IMR-90 (cell line): Measurements from ENCODE around the gene SP7. TPM values are rescaled to one million over a fixed set of nuclear protein-coding genes. Genes with fewer than 3 reads are reported as not detected.

ENCODE experiments used
- ATAC-seq: fragments of 200-7000 bp; cut with Tn5 transposase; 2 replicates; pipeline ENCODE4 v1.9.1; 2020; ENCODE audit warnings: low read depth, mild to moderate bottlenecking, moderate library complexity
- BruUV-seq: library from RNA; stranded (reverse); fragments of 400-500 nt; replicated peaks from 2 replicates; lab custom pipeline; 2021; lab: Mats Ljungman, UMichigan
- CTCF ChIA-PET: fragments of 300-600 bp; formaldehyde crosslinking; extraction: SDS; loops from one replicate; lab custom pipeline; 2021; ENCODE audit warnings: antibody characterized with exemption; lab: Yijun Ruan, JAX
- POLR2A ChIA-PET: fragments of 300-600 bp; sonication (Branson Sonifier 250); formaldehyde crosslinking; loops from one replicate; lab custom pipeline; 2022; ENCODE audit warnings: antibody characterized with exemption; ENCODE audit not compliant: unreplicated experiment; lab: Charles Lee
- DNase-seq: peaks from one replicate; pipeline ENCODE4 v3.0.0; 2013
- H2AFZ ChIP-seq: replicated peaks from 2 replicates; pipeline ENCODE3; 2013; ENCODE audit warnings: low read length, mild to moderate bottlenecking; ENCODE audit not compliant: poor library complexity
- H2AK5ac ChIP-seq: 2 replicates; pipeline ENCODE4 v1.6.1; 2013; ENCODE audit warnings: low read depth, low read length, inconsistent platforms
- H2AK9ac ChIP-seq: replicated peaks from 2 replicates; pipeline ENCODE3; 2013; ENCODE audit warnings: mild to moderate bottlenecking, low read depth, low read length, moderate library complexity; ENCODE audit not compliant: poor library complexity
- H2BK120ac ChIP-seq: 2 replicates; pipeline ENCODE4 v1.6.1; 2013; ENCODE audit warnings: low read depth, low read length, inconsistent platforms
- H2BK15ac ChIP-seq: 3 replicates; pipeline ENCODE4 v1.6.1; 2013; ENCODE audit warnings: low read depth, low read length, inconsistent platforms
- H2BK20ac ChIP-seq: 2 replicates; pipeline ENCODE4 v1.6.1; 2013; ENCODE audit warnings: low read depth, mild to moderate bottlenecking, inconsistent platforms, low read length, moderate library complexity
- H2BK5ac ChIP-seq: 2 replicates; pipeline ENCODE4 v1.6.1; 2013; ENCODE audit warnings: mild to moderate bottlenecking, low read depth, low read length, inconsistent platforms; ENCODE audit not compliant: poor library complexity, severe bottlenecking
- H3K14ac ChIP-seq: replicated peaks from 2 replicates; pipeline ENCODE4 v1.6.1; 2013; ENCODE audit warnings: low read depth, low read length, inconsistent platforms
- H3K18ac ChIP-seq: 2 replicates; pipeline ENCODE4 v1.6.1; 2013; ENCODE audit warnings: low read depth, low read length, control low read depth
- H3K23ac ChIP-seq: 2 replicates; pipeline ENCODE4 v1.6.1; 2013; ENCODE audit warnings: low read depth, low read length, inconsistent platforms
- H3K27ac ChIP-seq: 2 replicates; pipeline ENCODE4 v1.5.1; 2013; ENCODE audit warnings: mild to moderate bottlenecking, control low read depth, low read length; ENCODE audit not compliant: insufficient read depth
- H3K27me3 ChIP-seq: 2 replicates; pipeline ENCODE4 v1.6.1; 2013; ENCODE audit warnings: low read length; ENCODE audit not compliant: control insufficient read depth, insufficient read depth
- H3K36me3 ChIP-seq: 2 replicates; pipeline ENCODE4 v1.6.1; 2013; ENCODE audit warnings: low read length, mixed read lengths; ENCODE audit not compliant: control insufficient read depth, insufficient read depth
- H3K4ac ChIP-seq: 2 replicates; pipeline ENCODE4 v1.6.1; 2013; ENCODE audit warnings: low read depth, low read length, inconsistent platforms
- H3K4me1 ChIP-seq: 2 replicates; pipeline ENCODE4 v1.6.1; 2013; ENCODE audit warnings: low read length, mixed read lengths; ENCODE audit not compliant: control insufficient read depth, insufficient read depth
- H3K4me2 ChIP-seq: 2 replicates; pipeline ENCODE4 v1.6.1; 2013; ENCODE audit warnings: low read depth, mild to moderate bottlenecking, control low read depth, low read length, moderate library complexity
- H3K4me3 ChIP-seq: 2 replicates; pipeline ENCODE4 v1.5.1; 2013; ENCODE audit warnings: low read depth, mild to moderate bottlenecking, control low read depth, low read length, moderate library complexity; ENCODE audit not compliant: insufficient read depth
- H3K56ac ChIP-seq: 2 replicates; pipeline ENCODE4 v1.6.1; 2013; ENCODE audit warnings: low read length, inconsistent platforms; ENCODE audit not compliant: insufficient read depth; ENCODE audit errors: extremely low read depth
- H3K79me1 ChIP-seq, 2 experiments: 2 replicates each; pipeline ENCODE4 v1.6.1; 2013; ENCODE audit warnings: low read length in 2 of 2, inconsistent platforms in 1 of 2, low read depth in 1 of 2
- H3K9ac ChIP-seq: 2 replicates; pipeline ENCODE4 v1.6.1; 2013; ENCODE audit warnings: low read depth, low read length, control low read depth
- H3K9me1 ChIP-seq: 2 replicates; pipeline ENCODE4 v1.6.1; 2013; ENCODE audit warnings: low read length, inconsistent platforms; ENCODE audit not compliant: insufficient read depth
- H3K9me3 ChIP-seq: 2 replicates; pipeline ENCODE4 v1.6.1; 2013; ENCODE audit warnings: low read length; ENCODE audit not compliant: control insufficient read depth, insufficient read depth
- H4K20me1 ChIP-seq: 2 replicates; pipeline ENCODE4 v1.6.1; 2013; ENCODE audit warnings: low read length, inconsistent platforms; ENCODE audit not compliant: insufficient read depth
- H4K5ac ChIP-seq: 2 replicates; pipeline ENCODE4 v1.6.1; 2013; ENCODE audit warnings: mild to moderate bottlenecking, low read depth, low read length, control low read depth
- H4K8ac ChIP-seq, 2 experiments: 2 replicates each; pipeline ENCODE4 v1.6.1; 2013; ENCODE audit warnings: low read depth in 2 of 2, low read length in 2 of 2, control low read depth in 1 of 2, inconsistent platforms in 1 of 2
- H4K91ac ChIP-seq: 2 replicates; pipeline ENCODE4 v1.6.1; 2013; ENCODE audit warnings: low read depth, low read length, inconsistent platforms; ENCODE audit not compliant: insufficient read depth
- BHLHE40 ChIP-seq: fragments of 150-350 bp; IDR thresholded peaks from 2 replicates; pipeline ENCODE4 v1.6.1; 2016; ENCODE audit warnings: mild to moderate bottlenecking, low read depth, low read length
- CEBPB ChIP-seq: IDR thresholded peaks from 2 replicates; pipeline ENCODE4 v1.6.1; 2012; ENCODE audit warnings: low read depth, low read length, improper control_type of control experiment
- FOS ChIP-seq: fragments of 150-350 bp; IDR thresholded peaks from 2 replicates; pipeline ENCODE4 v1.6.1; 2016; ENCODE audit warnings: low read depth, low read length
- MAFK ChIP-seq: IDR thresholded peaks from 2 replicates; pipeline ENCODE4 v1.6.1; 2012; ENCODE audit warnings: low read depth, low read length, improper control_type of control experiment
- MAZ ChIP-seq: IDR thresholded peaks from 2 replicates; pipeline ENCODE4 v1.6.1; 2012; ENCODE audit warnings: low read depth, mild to moderate bottlenecking, low read length, improper control_type of control experiment, moderate library complexity, borderline replicate concordance
- MXI1 ChIP-seq: IDR thresholded peaks from 2 replicates; pipeline ENCODE4 v1.6.1; 2012; ENCODE audit warnings: low read depth, mild to moderate bottlenecking, low read length, moderate library complexity, borderline replicate concordance
- POLR2A ChIP-seq: IDR thresholded peaks from 2 replicates; pipeline ENCODE4 v1.6.1; 2012; ENCODE audit warnings: mild to moderate bottlenecking, low read depth, low read length
- RAD21 ChIP-seq: IDR thresholded peaks from 2 replicates; pipeline ENCODE4 v1.6.1; 2012; ENCODE audit warnings: low read length, improper control_type of control experiment
- RCOR1 ChIP-seq: IDR thresholded peaks from 2 replicates; pipeline ENCODE4 v1.6.1; 2012; ENCODE audit warnings: mild to moderate bottlenecking, low read length, improper control_type of control experiment; ENCODE audit not compliant: insufficient replicate concordance
- SMC3 ChIP-seq: fragments of 150-350 bp; IDR thresholded peaks from 2 replicates; pipeline ENCODE4 v1.6.1; 2016; ENCODE audit warnings: low read depth, mild to moderate bottlenecking, antibody characterized with exemption, low read length, moderate library complexity
- WGBS, 2 experiments: methylation state at CpG; one replicate each; pipeline versions ENCODE4 v1.1.5 to v1.1.7; 2013; ENCODE audit warnings: missing lambda C conversion rate in 2 of 2; ENCODE audit not compliant: insufficient read length in 1 of 2; ENCODE audit errors: extremely low coverage in 2 of 2; 5-methylcytosine and 5-hydroxymethylcytosine counted together
- dilution Hi-C: fragments of 300-500 bp; cut with HindIII; formaldehyde crosslinking; loops from one replicate; pipeline ENCODE4 v1.14.3; 2018; ENCODE audit warnings: low sequenced_read_pairs; ENCODE audit not compliant: unreplicated experiment
- in situ Hi-C: fragments of 300-500 bp; cut with MboI; formaldehyde crosslinking; loops from 3 replicates; pipeline ENCODE4 v1.14.3; 2019; ENCODE audit warnings: low sequenced_read_pairs, inconsistent platforms, mixed read lengths
- intact Hi-C: fragments of 100-400 bp; cut with micrococcal nuclease; formaldehyde crosslinking; loops from 2 replicates; pipeline ENCODE4 v1.10.0; 2022
- polyA plus RNA-seq, 3 experiments: library from polyadenylated mRNA; depleted of rRNA; stranded (reverse); fragments of >200 nt; gene quantifications; 2 replicates each; pipeline ENCODE4 v1.2.3, GENCODE V29; 2012; ENCODE audit warnings: low replicate concordance in 1 of 3
- total RNA-seq: library from RNA; depleted of rRNA; stranded (reverse); fragments of >200 nt; gene quantifications from 2 replicates; pipeline ENCODE4 v1.2.3, GENCODE V29; 2012
- TF ChIP-seq, protein P1 (sequence below): conservative IDR thresholded peaks from 2 replicates; pipeline ENCODE4 v1.5.1; 2012; ENCODE audit warnings: mild to moderate bottlenecking, low read depth, low read length, improper control_type of control experiment

SP7 gene
- total and polyA plus RNA-seq, 2 of the 4 experiments (the other 2 are of a cell fraction): not detected

GRCh38 chr12:53344824-53345485 lies 8.8 kb upstream of the SP7 start:
- TF ChIP-seq POLR2A (peak; percentile 61), FOS (no peak), RCOR1 (no peak), SMC3 (peak; percentile 78), BHLHE40 (no peak), MAZ (peak; percentile 51; the same call in 1 of the 2 replicates), MAFK (no peak), MXI1 (no peak), CEBPB (no peak), RAD21 (peak; percentile 76)
- TF ChIP-seq, protein P1, sequence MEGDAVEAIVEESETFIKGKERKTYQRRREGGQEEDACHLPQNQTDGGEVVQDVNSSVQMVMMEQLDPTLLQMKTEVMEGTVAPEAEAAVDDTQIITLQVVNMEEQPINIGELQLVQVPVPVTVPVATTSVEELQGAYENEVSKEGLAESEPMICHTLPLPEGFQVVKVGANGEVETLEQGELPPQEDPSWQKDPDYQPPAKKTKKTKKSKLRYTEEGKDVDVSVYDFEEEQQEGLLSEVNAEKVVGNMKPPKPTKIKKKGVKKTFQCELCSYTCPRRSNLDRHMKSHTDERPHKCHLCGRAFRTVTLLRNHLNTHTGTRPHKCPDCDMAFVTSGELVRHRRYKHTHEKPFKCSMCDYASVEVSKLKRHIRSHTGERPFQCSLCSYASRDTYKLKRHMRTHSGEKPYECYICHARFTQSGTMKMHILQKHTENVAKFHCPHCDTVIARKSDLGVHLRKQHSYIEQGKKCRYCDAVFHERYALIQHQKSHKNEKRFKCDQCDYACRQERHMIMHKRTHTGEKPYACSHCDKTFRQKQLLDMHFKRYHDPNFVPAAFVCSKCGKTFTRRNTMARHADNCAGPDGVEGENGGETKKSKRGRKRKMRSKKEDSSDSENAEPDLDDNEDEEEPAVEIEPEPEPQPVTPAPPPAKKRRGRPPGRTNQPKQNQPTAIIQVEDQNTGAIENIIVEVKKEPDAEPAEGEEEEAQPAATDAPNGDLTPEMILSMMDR: peak; percentile 87
- Histone ChIP-seq H2AFZ (peak overlapping the region; percentile 88), H4K91ac (peak overlapping the region; percentile 34; the same call in 1 of the 2 replicates), H3K9ac (peak overlapping the region; percentile 75), H4K8ac (peak overlapping the region; percentile 33 to 77; a peak in 3 of 4 replicates), H3K23ac (peak overlapping the region; percentile 85), H2BK15ac (no peak overlapping the region), H2BK120ac (peak overlapping the region; percentile 50), H3K79me1 (no peaks in the 10 kb centered on the region), H3K4ac (peak overlapping the region; percentile 60), H2AK9ac (peak overlapping the region; percentile 75), H4K5ac (no peak overlapping the region; the same call in 1 of the 2 replicates), H3K4me3 (peak overlapping the region; percentile 76), H3K27ac (peak overlapping the region; percentile 40), H3K18ac (no peak overlapping the region), H2AK5ac (no peak overlapping the region), H3K4me2 (peak overlapping the region; percentile 90), H3K9me1 (peaks cover 9% of the 10 kb centered on the region; the same call in 1 of the 2 replicates), H3K14ac (peak overlapping the region; percentile 66; the same call in 1 of the 2 replicates), H3K27me3 (peaks cover 11% of the 10 kb centered on the region), H3K9me3 (no peaks in the 10 kb centered on the region), H4K20me1 (no peaks in the 10 kb centered on the region), H3K56ac (peak overlapping the region; percentile 45), H2BK5ac (no peak overlapping the region), H3K4me1 (peaks cover 7% of the 10 kb centered on the region; the same call in 1 of the 2 replicates), H3K36me3 (no peaks in the 10 kb centered on the region), H2BK20ac (no peak overlapping the region; the same call in 1 of the 2 replicates)
- in situ Hi-C loops (no loop called here), dilution Hi-C loops (no loop called here), intact Hi-C loops (loop anchor here (1.0 kb wide), 2 partner anchors 21 to 132 kb away; no protein-coding TSS in a partner anchor)
- no TSS peak for BruUV-seq
- CTCF ChIA-PET: interaction anchor here (0.7 to 2.1 kb wide), 14 partner anchors 9 to 279 kb away, joined by 3 to 14 read pairs (median 4); partner anchors contain the start of genes AAAS, SP1 and SP7
- peak; percentile 72 for DNase-seq
- POLR2A ChIA-PET: interaction anchor here (0.6 to 0.9 kb wide), 2 partner anchors 76 to 272 kb away, joined by 3 to 5 read pairs; no protein-coding TSS in a partner anchor
- WGBS, 2 experiments: 1% methylated on average over 23 of the region's 50 CpGs; no CpG with 5 or more reads in 1 of the 2 experiments
- ATAC-seq: peak; percentile 91
